Measurements from ENCODE around the gene ZMYM4.

ZMYM4 gene

GRCh38 chr1:35274197-35274596 is 5.7 kb downstream of the ZMYM4 start:
- no peak for DNase-seq (ENCODE audit: low read depth in 3 of 3, low spot score in 1 of 3)

DNA sequence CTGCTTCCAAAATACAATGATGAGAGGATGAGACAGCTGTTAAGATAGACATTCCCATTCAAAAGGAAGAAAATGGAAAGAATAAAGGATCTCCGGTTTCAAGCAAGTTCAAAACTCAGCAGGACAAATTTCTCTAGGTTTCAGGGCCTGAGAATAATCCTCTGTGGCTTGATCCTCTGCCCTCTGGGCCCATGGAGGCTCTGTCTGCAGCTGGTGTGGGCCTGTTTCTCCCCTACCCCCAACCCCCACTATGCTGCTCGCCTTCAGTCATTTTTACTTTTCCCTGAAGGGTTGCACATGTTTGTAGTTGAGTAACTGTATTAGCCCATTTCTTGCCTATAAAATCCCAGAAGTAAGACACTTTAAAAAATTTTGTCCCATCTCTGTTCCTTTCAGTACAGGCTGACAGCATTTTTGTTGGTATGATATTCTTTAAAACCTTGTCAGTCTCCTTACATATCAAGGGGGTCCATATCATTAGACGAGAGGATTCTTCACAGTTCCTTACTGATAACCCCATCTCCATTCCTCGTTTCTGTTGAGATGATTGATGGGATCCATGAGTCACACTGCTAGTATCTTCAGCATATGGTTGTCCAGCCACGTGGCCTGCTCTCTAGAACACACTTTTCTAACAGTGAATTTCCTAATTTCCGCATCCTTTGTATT is 10.5 kb downstream of the ZMYM4 start:
- DNase-seq (ENCODE audit: low read depth in 3 of 3, low spot score in 1 of 3): no peak

DNA sequence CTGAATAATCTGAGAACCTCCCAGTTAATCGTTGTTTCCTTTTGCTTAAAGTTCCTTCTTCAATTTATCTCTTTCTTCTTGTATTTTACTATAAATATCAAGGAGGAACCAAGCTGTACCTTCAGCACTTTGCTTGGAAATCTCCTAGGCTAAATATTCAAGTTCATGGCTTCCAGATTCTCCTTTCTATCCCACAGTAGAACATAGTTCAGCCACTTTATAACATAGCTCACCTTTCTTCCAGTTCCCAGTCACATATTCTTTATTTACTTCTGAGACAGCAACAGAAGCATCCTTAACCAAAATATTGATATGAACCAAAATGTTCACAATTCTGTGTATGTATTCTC is 11.0 kb downstream of the ZMYM4 start:
- no peak for DNase-seq (ENCODE audit: low read depth in 3 of 3, low spot score in 1 of 3)

DNA sequence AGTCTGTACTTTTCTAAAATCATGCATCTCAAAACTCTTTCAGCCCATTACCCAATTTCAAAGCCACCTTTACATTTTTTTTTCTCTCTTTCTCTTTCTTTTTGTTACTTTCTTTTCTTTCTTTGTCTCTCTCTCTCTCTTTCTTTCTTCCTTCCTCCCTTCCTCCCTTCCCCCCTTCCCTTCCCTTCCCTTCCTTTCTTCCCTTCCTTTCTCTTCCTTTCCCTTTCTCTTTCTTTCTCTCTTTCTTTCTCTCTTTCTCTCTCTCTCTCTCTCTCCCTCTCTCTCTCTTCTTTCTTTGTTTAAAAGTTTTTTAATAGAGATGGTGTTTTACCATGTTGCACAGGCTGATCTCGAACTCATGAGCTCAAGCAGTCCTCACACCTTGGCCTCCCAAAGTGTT is 11.5 kb downstream of the ZMYM4 start:
- no peak for DNase-seq (ENCODE audit: low read depth in 3 of 3, low spot score in 1 of 3)

DNA sequence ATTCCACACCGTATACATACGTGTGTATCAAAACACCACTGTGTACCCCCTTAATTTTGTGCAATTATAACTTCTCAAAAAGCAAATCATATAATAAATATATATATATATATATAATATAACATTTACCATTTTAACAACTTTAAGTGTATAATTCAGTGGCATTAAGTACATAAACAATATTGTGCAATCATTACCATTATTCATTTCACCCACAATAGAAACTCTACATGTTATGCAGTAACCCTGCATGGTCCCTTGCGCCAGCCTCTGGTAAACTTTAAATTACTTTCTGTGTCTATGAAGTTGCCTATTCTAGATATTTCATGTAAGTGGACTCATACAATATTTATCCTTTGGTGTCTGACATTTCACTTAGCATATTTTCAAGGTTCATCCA is 13.1 kb downstream of the ZMYM4 start:
- no peak for DNase-seq (ENCODE audit: low read depth in 3 of 3, low spot score in 1 of 3)

GRCh38 chr1:35282172-35282571 is 13.7 kb downstream of the ZMYM4 start:
- no peak for DNase-seq (ENCODE audit: low read depth in 3 of 3, low spot score in 1 of 3)

- DNase-seq (ENCODE audit: low read depth in 3 of 3, low spot score in 1 of 3): no peak
Measured at GRCh38 chr1:35284852-35285251, 16.3 kb downstream of the ZMYM4 start.

GRCh38 chr1:35285771-35286606 is 17.5 kb downstream of the ZMYM4 start:
- no peak for DNase-seq (ENCODE audit: low read depth in 3 of 3, low spot score in 1 of 3)

DNA sequence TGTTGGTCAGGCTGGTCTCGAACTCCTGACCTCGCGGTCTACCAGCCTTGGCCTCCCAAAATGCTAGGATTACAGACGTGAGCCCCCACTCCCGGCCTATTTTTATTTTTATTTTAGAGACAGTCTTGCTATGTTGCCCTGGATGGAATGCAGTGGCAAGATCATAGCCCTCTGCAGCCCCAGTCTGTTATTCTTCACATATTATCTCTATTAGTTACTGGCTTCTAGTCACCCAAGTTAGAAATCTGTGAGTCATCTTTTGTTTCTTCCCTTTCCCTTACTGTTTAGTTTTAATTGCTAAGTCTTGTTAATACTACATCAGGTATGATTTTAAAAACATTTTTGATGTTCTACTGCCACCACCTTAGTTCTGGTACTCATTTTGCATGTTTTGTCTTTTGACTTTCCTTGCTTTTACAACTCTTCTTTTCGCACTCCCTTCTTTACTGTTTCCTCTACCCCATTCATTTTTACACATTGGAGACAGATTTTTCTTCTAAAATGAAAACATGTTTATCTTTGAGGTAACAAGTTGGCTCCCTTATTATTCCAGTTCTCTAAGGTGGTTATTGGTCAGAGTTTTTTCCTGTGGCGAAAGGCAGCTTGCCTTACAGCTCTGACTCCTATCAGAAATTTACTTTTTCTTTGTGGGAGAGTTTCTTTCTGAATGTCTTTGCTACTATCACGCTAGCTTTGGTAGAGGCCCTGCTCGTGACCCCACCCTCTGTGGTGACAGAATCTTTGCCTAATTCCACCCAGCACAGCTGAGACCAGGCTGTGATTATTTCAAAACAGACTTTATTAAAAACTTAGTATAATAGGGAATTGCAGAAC is 19.5 kb downstream of the ZMYM4 start:
- DNase-seq (ENCODE audit: low read depth in 3 of 3, low spot score in 1 of 3): no peak

DNA sequence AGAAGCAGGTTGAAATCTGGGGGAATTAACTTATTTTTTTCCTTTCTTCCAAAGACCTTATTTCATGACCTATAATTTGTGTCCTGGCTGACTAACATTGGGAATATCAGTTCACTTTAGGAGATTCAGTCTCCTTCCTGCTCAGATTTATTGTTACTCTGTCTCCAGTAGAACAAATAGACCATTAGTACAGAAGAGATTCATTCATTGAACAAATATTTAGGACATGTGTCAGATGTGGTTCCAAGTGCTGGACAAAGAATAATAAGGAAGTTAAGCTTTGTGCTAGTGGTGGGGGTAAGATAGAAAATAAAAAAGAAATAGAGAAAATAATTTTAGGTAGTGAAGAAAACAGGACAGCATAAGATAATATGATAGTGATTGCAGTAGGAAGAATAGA is 20.3 kb downstream of the ZMYM4 start:
- DNase-seq (ENCODE audit: low read depth in 3 of 3, low spot score in 1 of 3): no peak

GRCh38 chr1:35290452-35290851 is 21.9 kb downstream of the ZMYM4 start:
- DNase-seq (ENCODE audit: low read depth in 3 of 3, low spot score in 1 of 3): no peak

DNA sequence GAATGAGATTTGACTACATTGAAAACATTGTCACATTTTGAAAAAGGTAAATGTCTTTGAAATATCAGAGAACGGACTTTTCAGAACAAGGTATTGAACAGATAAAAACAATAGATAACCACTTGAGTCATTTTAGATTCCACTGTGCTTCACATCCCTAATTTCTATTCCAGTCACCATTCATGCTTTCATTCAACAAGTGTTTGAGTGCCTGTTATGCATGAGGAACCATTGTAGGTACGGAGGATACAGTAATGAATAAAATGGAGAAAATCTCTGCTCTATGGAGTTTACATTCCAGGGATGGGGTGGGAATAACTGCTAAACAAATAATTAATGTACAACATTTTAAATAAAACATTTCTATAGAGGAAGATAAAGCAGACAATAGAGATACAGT is 26.3 kb downstream of the ZMYM4 start:
- no peak for DNase-seq (ENCODE audit: low read depth in 3 of 3, low spot score in 1 of 3)

- DNase-seq (ENCODE audit: low read depth in 3 of 3, low spot score in 1 of 3): no peak
Measured at GRCh38 chr1:35297886-35298285, 29.4 kb downstream of the ZMYM4 start.

DNA sequence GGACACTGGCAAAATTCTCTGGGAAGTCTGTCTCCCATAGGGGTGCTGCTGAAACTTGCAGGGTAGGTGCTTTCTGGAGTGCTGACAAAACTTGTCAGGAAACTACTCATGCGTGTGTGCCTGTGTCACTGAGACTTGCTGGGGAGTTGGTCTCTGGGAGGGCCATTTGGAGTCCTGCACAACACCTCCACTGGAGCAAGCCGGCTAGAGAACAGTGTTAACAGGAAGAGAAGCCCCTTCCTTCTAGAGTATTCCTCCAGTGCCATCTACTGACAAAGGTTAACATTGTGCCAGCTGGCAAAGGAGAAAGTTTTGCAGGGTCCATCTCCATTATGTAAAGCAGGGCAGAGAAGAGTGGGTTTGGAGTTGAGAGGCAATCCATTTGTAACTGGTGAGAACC is 30.0 kb downstream of the ZMYM4 start:
- DNase-seq (ENCODE audit: low read depth in 3 of 3, low spot score in 1 of 3): no peak

GRCh38 chr1:35300376-35300775 is 31.9 kb downstream of the ZMYM4 start:
- no peak for DNase-seq (ENCODE audit: low read depth in 3 of 3, low spot score in 1 of 3)

DNA sequence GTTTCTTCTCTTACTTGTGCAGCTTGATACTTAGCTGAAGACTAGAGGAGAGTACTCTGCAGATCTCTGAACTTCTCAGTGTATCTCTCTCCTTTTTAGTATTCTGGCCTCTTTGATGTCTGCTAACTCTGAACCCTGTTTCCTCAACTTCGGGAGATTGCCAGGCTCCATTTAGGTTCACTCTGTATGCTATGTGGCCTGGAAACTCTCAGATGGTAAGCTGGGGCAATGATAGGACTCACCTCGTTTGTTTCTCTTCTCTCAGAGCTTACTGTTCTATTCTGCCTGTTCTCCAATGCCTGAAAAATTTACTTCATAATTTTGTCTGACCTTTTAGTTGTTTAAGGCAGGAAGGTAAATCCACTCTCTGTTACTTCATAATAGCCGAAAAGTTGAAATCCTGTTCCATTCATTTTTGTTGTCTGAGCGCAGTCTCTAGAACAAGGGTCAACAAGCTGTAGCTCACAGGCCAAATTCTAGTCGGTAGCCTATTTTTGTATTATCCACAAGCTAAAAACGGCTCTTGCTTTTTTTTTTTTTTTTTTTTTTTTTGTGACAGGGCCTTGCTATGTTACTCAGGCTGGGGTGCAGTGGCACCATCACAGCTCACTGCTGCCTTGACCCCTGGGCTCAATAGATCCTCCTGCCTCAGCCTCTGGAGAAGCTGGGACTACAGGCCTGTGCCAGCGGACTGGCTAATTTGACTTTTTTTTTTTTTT is 33.3 kb downstream of the ZMYM4 start:
- no peak for DNase-seq (ENCODE audit: low read depth in 3 of 3, low spot score in 1 of 3)

- DNase-seq (ENCODE audit: low read depth in 3 of 3, low spot score in 1 of 3): no peak
Measured at GRCh38 chr1:35305383-35305782, 36.9 kb downstream of the ZMYM4 start.

- no peak for DNase-seq (ENCODE audit: low read depth in 3 of 3, low spot score in 1 of 3)
Measured at GRCh38 chr1:35315649-35316048, 47.1 kb downstream of the ZMYM4 start.

GRCh38 chr1:35316264-35316663 is 47.8 kb downstream of the ZMYM4 start:
- DNase-seq (ENCODE audit: low read depth in 3 of 3, low spot score in 1 of 3): no peak

GRCh38 chr1:35319988-35320713 is 51.6 kb downstream of the ZMYM4 start:
- DNase-seq (ENCODE audit: low read depth in 3 of 3, low spot score in 1 of 3): no peak

GRCh38 chr1:35320937-35321336 is 52.4 kb downstream of the ZMYM4 start:
- DNase-seq (ENCODE audit: low read depth in 3 of 3, low spot score in 1 of 3): no peak

Measured in stimulated activated CD4-positive, alpha-beta T cell treated with anti-CD3 and anti-CD28 coated beads, TNF-alpha, amount 100 ng/mL, for 1 hour (primary cell).